Kidney (tissue), 14 donors: ENCODE measurements around the gene SMAD7. TPM values are rescaled to one million over a fixed set of nuclear protein-coding genes. Genes with fewer than 3 reads are reported as not detected.

Experiments used
- DNase-seq, 5 donors: peaks; one replicate each; pipeline ENCODE4 v3.0.0-alpha.2; 2013 to 2020
- FAIRE-seq: peaks from 2 replicates; lab custom pipeline; 2012; peaks lifted over from hg19 to GRCh38; lab: Jason Lieb, UNC
- H3K27ac ChIP-seq, 2 donors: one replicate each; pipeline ENCODE4 v1.7.0; 2013; ENCODE audit warnings: low read depth in 2 of 2, low read length in 2 of 2, inconsistent platforms in 1 of 2
- H3K27me3 ChIP-seq: one replicate; pipeline ENCODE4 v1.7.1; 2013; ENCODE audit warnings: low read length, inconsistent platforms; ENCODE audit not compliant: control insufficient read depth, insufficient read depth
- H3K36me3 ChIP-seq, 3 donors: one replicate each; pipeline versions ENCODE4 v1.7.0 to v1.7.1; 2013; ENCODE audit warnings: low read length in 3 of 3, control low read depth in 1 of 3, inconsistent platforms in 1 of 3; ENCODE audit not compliant: insufficient read depth in 3 of 3, control insufficient read depth in 2 of 3
- H3K4me1 ChIP-seq, 3 donors: one replicate each; pipeline versions ENCODE4 v1.7.0 to v1.7.1; 2013; ENCODE audit warnings: low read length in 3 of 3, inconsistent platforms in 1 of 3, low read depth in 1 of 3; ENCODE audit not compliant: control insufficient read depth in 2 of 3, insufficient read depth in 2 of 3
- H3K4me3 ChIP-seq, 3 donors: one replicate each; pipeline versions ENCODE4 v1.7.0 to v1.8.1; 2013; ENCODE audit warnings: low read length in 3 of 3, control low read depth in 1 of 3, inconsistent platforms in 1 of 3
- H3K9ac ChIP-seq, 3 donors: one replicate each; pipeline versions ENCODE4 v1.7.0 to v1.7.1; 2013; ENCODE audit warnings: low read length in 3 of 3, control low read depth in 1 of 3, inconsistent platforms in 1 of 3
- H3K9me3 ChIP-seq, 3 donors: one replicate each; pipeline versions ENCODE4 v1.7.0 to v1.7.1; 2013; ENCODE audit warnings: low read length in 3 of 3, control low read depth in 1 of 3, inconsistent platforms in 1 of 3; ENCODE audit not compliant: control insufficient read depth in 2 of 3, insufficient read depth in 1 of 3
- CTCF ChIP-seq: IDR thresholded peaks from 3 replicates; pipeline ENCODE4 v1.5.1; 2012; ENCODE audit warnings: mild to moderate bottlenecking, moderate library complexity, borderline replicate concordance; ENCODE audit not compliant: insufficient read depth; ENCODE audit errors: extremely low read depth
- intact Hi-C: fragments of 100-400 bp; cut with DNase I; formaldehyde crosslinking; loops from one replicate; pipeline ENCODE4 v1.11.1; 2022
- polyA plus RNA-seq: library from polyadenylated mRNA; stranded (reverse); fragments of 350-450 nt; fragmentation: Illumina TruSeq; extraction: RNeasy Lipid Tissue Mini Kit (QIAGEN cat#74804); gene quantifications from one replicate; pipeline ENCODE4 v1.2.3, GENCODE V29; 2014; ENCODE audit warnings: low read depth, low replicate concordance; ENCODE audit not compliant: insufficient read depth
- total RNA-seq: library from RNA; stranded (reverse); fragmentation: NEBNext Ultra II Directional; extraction: Animal tissue kit (Norgen Biotek cat#: 25700); gene quantifications from one replicate; pipeline ENCODE4 v1.2.1, GENCODE V29; 2021
- donor health status: control.
- donor health status: control.
- donor health status: control.
- donor health status: control.
- donor health status: control.
- donor health status: DM: yes; HTN: yes; CAD: no.
- donor health status: Normal renal cell carcinoma (clear cell type).

SMAD7 gene
- total and polyA plus RNA-seq, 2 donors from 2014 or later, result 17.3 to 32.6 TPM

GRCh38 chr18:48993586-48993985 is 42.8 kb upstream of the SMAD7 start:
- no peaks in the 10 kb centered on the region for H3K36me3 ChIP-seq
- no peaks in the 10 kb centered on the region for H3K27me3 ChIP-seq
- DNase-seq (peak in 1 of 5 donors; percentile 36), FAIRE-seq (no peak)
- H3K27ac ChIP-seq, result no peak overlapping the region
- intact Hi-C loops, result no loop called here
- no peaks in the 10 kb centered on the region for H3K9me3 ChIP-seq
- peaks cover 0 to 2% (median 2%) of the 10 kb centered on the region in 3 donors for H3K4me1 ChIP-seq
- H3K9ac ChIP-seq, result no peak overlapping the region
- H3K4me3 ChIP-seq, result no peak overlapping the region
- TF ChIP-seq CTCF, result no peak

GRCh38 chr18:48992791-48993555 is 42.2 kb upstream of the SMAD7 start:
- DNase-seq (peak in 3 of 5 donors; percentile 26 to 59 (median 52)), FAIRE-seq (no peak)
- intact Hi-C loops, result no loop called here
- H3K9ac ChIP-seq, result no peak overlapping the region
- no peak overlapping the region for H3K4me3 ChIP-seq
- H3K27me3 ChIP-seq, result no peaks in the 10 kb centered on the region
- H3K4me1 ChIP-seq, result peaks cover 0 to 2% (median 2%) of the 10 kb centered on the region in 3 donors
- TF ChIP-seq CTCF, result no peak
- H3K27ac ChIP-seq, result no peak overlapping the region
- no peaks in the 10 kb centered on the region for H3K9me3 ChIP-seq
- no peaks in the 10 kb centered on the region for H3K36me3 ChIP-seq

- DNase-seq (peak in 1 of 5 donors; percentile 72), FAIRE-seq (no peak)
- H3K9ac ChIP-seq, result no peak overlapping the region
- H3K27me3 ChIP-seq, result no peaks in the 10 kb centered on the region
- no peak for TF ChIP-seq CTCF
- no peaks in the 10 kb centered on the region for H3K9me3 ChIP-seq
- intact Hi-C loops, result no loop called here
- H3K4me3 ChIP-seq, result no peak overlapping the region
- H3K36me3 ChIP-seq, result no peaks in the 10 kb centered on the region
- peaks cover 0 to 2% (median 2%) of the 10 kb centered on the region in 3 donors for H3K4me1 ChIP-seq
- no peak overlapping the region for H3K27ac ChIP-seq
Measured at GRCh38 chr18:48992133-48992532, 41.4 kb upstream of the SMAD7 start.

DNA sequence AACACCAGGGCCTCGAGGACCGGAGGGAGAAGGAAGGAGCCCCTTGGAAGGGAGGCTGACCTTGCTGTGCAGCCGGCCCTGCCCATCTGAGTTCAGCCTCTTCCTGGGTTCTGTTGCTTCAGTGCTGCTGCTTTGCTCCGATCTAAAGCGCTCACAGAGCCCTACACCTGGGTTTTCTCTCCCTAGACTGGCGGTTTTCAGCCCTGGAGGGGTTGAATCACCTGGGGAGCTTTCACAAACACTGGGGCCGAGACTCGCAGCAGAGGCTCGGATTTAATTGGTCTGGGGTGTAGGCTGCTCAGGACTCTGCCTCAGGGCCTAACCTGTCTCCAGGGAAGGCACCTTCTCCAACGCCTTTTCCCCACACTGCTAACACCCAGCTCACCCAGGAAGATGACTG is 40.9 kb upstream of the SMAD7 start:
- peaks cover 0 to 2% (median 2%) of the 10 kb centered on the region in 3 donors for H3K4me1 ChIP-seq
- no peak for TF ChIP-seq CTCF
- H3K9me3 ChIP-seq, result no peaks in the 10 kb centered on the region
- H3K27me3 ChIP-seq, result no peaks in the 10 kb centered on the region
- FAIRE-seq (no peak), DNase-seq (no peak)
- intact Hi-C loops, result no loop called here
- H3K27ac ChIP-seq, result no peak overlapping the region
- no peaks in the 10 kb centered on the region for H3K36me3 ChIP-seq
- no peak overlapping the region for H3K9ac ChIP-seq
- no peak overlapping the region for H3K4me3 ChIP-seq
